Heart left ventricle (tissue), 13 donors: ENCODE results near the gene KISS1.

ENCODE experiments used
- CTCF ChIP-seq, 12 donors: fragments of 200-600 bp; sonication (generic) in 4 of 12; IDR thresholded peaks; one replicate each; pipeline versions ENCODE4 v1.5.0 to v1.8.0; 2018 to 2022; ENCODE audit warnings: antibody characterized with exemption in 12 of 12, mild to moderate bottlenecking in 5 of 12
- POLR2A ChIP-seq, 2 donors: fragments of 450-650 bp; IDR thresholded peaks; one replicate each; pipeline ENCODE4 v1.6.1; 2017; ENCODE audit warnings: antibody characterized with exemption in 2 of 2, mild to moderate bottlenecking in 2 of 2, moderate library complexity in 2 of 2
- donor health status: ischemic (EF 13 %, LVEDD 7.1; RV severe dilation, severe dysfunction).
- donor health status: DM: no; HTN: yes; CAD: no.
- donor health status: DM: no; HTN: no; CAD: no.
- donor health status: ischemic (EF 25% LVEDD 6.9; RV normal size, moderate dysfunction).
- donor health status: ischemic (EF 25% LVEDD 5.7; RV mildly dilated, moderate dysfunction).
- donor health status: ischemic (EF 35%, LVEDD 5.7; RV mildly dilated, moderate dysfunction).
- donor health status: nonischemic (EF 11% LVEDD 7.7; RV severe dilation, severe dysfunction).
- donor health status: DM: yes; HTN: yes; CAD: no.
- donor health status: PGD.
- donor health status: ischemic (EF 29% LVEDD 5.4; RV normal size, mild dysfunction).
- donor health status: nonischemic (EF 23%, LVEDD 6.1; RV moderate dilation, normal function).

GRCh38 chr1:204241914-204242313, 45.6 kb upstream of the KISS1 start:
- no peak for TF ChIP-seq CTCF (IDR thresholded peaks at IDR 0.05)
- TF ChIP-seq POLR2A (IDR thresholded peaks at IDR 0.05) = no peak
